Muscle layer of colon (tissue), 2 donors: ENCODE results near the gene BCR.

Source experiments
- H3K27ac ChIP-seq: one replicate; pipeline ENCODE4 v1.7.0; 2013; ENCODE audit warnings: low read depth, mild to moderate bottlenecking, low read length, moderate library complexity
- H3K27me3 ChIP-seq, 2 donors: one replicate each; pipeline ENCODE4 v1.7.0; 2013; ENCODE audit warnings: low read length in 2 of 2, mild to moderate bottlenecking in 2 of 2; ENCODE audit not compliant: insufficient read depth in 2 of 2, control insufficient read depth in 1 of 2
- H3K36me3 ChIP-seq: one replicate; pipeline ENCODE4 v1.7.0; 2013; ENCODE audit warnings: mild to moderate bottlenecking, low read length; ENCODE audit not compliant: insufficient read depth
- H3K4me1 ChIP-seq: one replicate; pipeline ENCODE4 v1.7.0; 2013; ENCODE audit warnings: mild to moderate bottlenecking, low read length; ENCODE audit not compliant: insufficient read depth
- H3K4me3 ChIP-seq, 2 donors: one replicate each; pipeline ENCODE4 v1.7.0; 2013; ENCODE audit warnings: low read length in 2 of 2, low read depth in 1 of 2, mild to moderate bottlenecking in 1 of 2, moderate library complexity in 1 of 2
- H3K9ac ChIP-seq: one replicate; pipeline ENCODE4 v1.7.0; 2013; ENCODE audit warnings: low read length
- H3K9me3 ChIP-seq: one replicate; pipeline ENCODE4 v1.7.0; 2013; ENCODE audit warnings: mild to moderate bottlenecking, low read length
- donor health status: abdominal sarcoma.
- donor health status: Adenocarcinoma of cecum.

Gene BCR

DNA sequence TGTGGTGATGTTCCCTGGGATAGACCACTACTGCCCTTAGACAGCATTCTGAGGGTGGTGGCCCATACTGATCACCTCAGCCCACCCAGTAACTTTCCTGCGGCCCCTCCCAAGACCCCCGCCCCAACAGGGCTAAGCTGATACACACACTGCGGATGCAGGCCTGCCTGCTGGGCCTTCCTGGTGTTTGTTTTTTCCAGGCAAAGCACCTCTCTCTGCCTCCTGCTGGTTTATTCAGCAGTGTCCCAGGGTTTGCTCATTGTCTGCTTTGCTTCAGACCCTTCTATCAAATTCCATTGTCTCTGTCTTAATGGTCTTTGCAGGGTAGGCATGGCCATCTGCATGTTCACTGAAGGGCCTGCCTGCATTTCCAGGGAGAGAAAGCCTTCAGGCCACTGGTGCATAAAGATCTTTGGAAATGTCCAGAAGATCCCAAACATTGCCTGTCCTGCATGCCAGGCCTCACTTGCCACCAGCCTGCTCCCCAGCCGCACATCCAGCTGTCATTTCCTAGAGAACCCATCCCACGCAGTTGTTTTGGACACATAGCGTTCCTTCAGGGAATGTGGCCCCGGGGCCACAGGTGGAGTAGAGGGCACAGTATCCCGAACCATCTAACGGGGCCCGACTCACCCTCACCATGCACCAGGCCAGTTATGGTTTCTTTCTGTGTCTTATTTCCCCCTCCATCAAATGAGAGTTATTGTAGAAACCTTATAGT lies 50.2 kb downstream of the BCR start:
- Histone ChIP-seq H3K27ac (no peak overlapping the region), H3K9ac (no peak overlapping the region), H3K36me3 (no peaks in the 10 kb centered on the region), H3K4me1 (peaks cover 20% of the 10 kb centered on the region), H3K4me3 (no peak overlapping the region), H3K27me3 (no peaks in the 10 kb centered on the region), H3K9me3 (peaks cover 7% of the 10 kb centered on the region)

DNA sequence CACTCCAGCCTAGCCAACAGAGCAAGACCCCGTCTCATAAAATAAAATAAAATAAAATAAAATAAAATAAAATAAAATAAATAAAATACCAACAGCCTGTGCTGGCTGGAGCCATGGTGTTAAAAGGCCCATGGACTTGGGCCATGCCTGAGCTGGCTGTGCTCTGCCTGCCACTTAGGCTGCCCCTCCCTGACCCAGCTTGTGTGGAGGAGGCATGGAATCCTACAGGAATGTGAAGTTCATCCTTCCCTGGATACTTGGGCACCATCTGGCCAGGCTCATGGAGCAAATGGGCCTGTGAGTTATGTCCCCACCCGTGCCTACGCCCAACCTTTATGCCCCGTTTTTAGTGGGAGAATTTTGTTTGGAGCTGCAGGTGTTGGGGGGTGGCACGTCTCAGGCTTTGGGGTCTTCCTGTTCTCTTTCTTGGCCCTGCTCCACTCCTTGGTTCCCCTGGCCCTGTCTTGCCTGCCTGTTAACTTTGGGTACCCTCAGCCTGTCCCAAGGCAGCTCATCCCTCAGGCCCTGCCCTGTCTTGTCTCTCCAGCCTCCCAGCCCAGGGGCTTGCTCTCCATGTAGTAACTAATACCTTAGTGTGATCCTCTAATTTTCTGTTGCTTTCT lies 51.3 kb downstream of the BCR start:
- H3K4me3 ChIP-seq = no peak overlapping the region
- no peak overlapping the region for H3K27ac ChIP-seq
- H3K4me1 ChIP-seq = peaks cover 13% of the 10 kb centered on the region
- H3K9ac ChIP-seq = no peak overlapping the region
- H3K36me3 ChIP-seq = no peaks in the 10 kb centered on the region
- peaks cover 7% of the 10 kb centered on the region for H3K9me3 ChIP-seq
- no peaks in the 10 kb centered on the region for H3K27me3 ChIP-seq

DNA sequence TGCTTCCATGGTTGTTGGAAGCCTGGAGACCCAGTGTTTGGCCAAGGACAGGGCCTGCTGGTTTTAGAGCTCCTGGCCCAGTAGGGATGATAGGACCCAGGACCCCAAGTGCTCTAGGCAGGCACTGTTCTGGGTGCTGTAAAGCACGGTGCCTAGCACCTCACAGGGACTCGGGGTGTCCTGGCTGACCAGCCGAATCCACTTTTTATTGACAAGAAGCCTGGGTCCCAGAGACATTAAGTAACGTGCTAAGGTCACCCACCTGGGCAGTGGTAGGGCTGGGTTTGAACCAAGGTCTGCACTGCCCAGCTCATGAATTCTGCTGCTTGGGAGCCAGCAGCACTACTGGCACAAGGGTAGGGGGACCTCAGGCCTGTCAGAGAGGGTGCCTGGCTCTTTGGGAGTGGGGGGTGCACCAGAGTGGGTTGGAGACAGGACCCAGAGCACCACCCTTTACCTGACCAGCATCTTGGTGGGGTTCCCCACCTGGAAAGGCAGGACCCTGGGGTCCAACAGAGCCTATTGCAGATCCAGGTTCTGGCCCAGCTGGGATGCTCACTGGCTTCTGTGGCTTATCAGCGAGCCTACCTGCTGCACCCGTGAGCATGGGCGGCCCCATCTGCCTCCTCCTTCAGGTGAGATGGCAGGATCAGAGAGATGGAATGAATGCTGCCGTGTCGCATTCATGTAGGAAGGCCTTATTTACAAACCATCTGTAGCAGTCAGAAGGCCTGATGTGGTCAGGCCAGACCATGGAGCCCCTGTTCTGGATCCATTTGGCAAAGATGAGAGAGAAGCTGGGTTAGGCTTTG lies 52.0 kb downstream of the BCR start:
- Histone ChIP-seq H3K36me3 (no peaks in the 10 kb centered on the region), H3K27me3 (no peaks in the 10 kb centered on the region), H3K9ac (no peak overlapping the region), H3K4me1 (peaks cover 13% of the 10 kb centered on the region), H3K27ac (no peak overlapping the region), H3K9me3 (peaks cover 7% of the 10 kb centered on the region), H3K4me3 (no peak overlapping the region)

DNA sequence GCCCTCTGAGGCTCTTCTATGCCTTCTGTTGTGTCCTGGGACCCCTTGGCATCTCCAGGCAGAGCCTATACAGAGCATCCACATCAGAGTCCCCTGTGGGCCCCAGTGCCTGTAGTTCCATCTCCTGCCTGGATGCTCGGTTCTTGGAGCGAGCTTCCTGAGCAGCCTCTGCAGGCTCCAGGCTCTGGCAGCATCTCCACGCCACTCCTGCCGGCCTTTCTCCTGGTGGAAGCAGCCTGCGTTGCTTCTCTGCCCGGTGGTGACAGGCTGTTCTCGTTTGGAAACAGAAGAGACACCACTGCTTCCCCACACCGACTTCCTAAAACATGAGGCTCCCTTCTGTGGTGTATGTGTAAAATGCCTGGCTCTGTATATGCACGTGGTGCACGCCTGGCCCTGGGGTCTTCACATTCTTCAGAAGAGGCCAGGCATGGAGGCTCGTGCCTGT lies 52.8 kb downstream of the BCR start:
- Histone ChIP-seq H3K9me3 (peaks cover 7% of the 10 kb centered on the region), H3K36me3 (no peaks in the 10 kb centered on the region), H3K27ac (no peak overlapping the region), H3K4me1 (peaks cover 20% of the 10 kb centered on the region), H3K27me3 (no peaks in the 10 kb centered on the region), H3K9ac (no peak overlapping the region), H3K4me3 (no peak overlapping the region)

DNA sequence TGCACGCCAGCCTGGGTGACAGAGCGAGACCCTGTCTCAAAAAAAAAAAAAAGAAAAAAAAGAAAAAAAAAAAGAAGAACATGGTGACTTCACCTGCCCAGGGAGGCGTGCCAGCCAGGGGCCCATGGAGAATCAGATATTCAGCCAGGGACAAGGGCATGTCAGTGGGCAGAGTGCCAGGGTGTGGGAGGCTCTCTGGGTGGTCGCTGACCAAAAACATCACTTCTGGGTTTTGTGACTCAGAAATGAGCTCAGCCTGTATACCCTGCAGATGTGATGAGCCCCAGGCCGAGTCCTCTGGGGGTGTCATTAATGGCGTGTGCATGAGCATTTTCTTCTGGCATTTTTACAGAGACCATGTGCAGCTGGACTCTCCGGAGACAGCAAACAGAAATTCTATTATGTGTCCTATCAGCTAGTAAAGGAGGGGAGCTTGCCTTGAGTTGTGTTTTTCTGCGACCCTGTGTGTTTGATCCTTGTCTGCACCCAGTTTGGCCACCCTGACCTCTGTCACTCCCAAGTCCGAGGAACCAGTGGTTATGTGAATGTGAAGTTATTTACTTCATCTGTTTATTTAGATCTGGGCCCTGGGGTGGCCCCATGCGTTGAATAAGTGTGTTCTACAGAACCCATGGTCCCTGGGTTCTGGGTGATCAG lies 53.6 kb downstream of the BCR start:
- H3K9me3 ChIP-seq = peaks cover 2% of the 10 kb centered on the region
- H3K9ac ChIP-seq = no peak overlapping the region
- no peak overlapping the region for H3K27ac ChIP-seq
- peaks cover 20% of the 10 kb centered on the region for H3K4me1 ChIP-seq
- no peaks in the 10 kb centered on the region for H3K36me3 ChIP-seq
- no peak overlapping the region for H3K4me3 ChIP-seq
- no peaks in the 10 kb centered on the region for H3K27me3 ChIP-seq

DNA sequence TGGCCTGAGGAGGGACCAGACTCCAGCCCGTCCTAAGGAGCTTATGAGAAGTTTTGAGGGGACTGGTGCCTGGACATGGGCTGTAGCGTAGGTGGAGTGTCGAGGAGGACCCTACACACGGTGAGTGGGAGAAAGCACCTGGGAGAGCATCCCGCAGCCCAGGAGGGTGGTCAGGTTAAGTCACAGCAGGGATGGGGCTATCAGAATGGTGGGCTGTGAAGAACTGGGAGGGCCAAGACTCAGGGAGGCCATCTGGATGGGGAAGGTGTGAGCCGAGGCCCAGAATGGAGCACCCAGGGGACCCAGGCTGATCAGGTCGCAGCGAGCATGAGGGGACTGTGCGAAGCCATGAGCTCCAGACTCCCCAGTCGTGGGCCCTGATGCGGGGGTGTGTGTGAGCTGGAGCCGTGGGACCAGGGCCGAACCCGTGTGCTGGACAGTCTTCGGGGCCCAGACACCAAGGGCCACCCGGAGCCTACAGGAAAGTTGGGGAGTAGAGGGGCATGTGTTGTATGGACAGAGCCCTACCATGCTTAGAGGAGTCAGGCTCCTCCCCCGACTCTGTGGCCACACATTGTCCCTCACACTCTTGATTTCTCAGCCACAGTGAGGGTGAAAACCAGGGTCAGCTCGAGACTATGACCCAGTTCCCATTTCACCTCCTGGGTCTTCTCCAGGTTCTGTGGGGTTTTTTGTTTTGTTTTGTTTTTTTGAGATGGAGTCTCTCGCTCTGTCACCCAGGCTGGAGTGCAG lies 54.3 kb downstream of the BCR start:
- no peak overlapping the region for H3K4me3 ChIP-seq
- no peaks in the 10 kb centered on the region for H3K27me3 ChIP-seq
- H3K27ac ChIP-seq = no peak overlapping the region
- peaks cover 20% of the 10 kb centered on the region for H3K4me1 ChIP-seq
- H3K9me3 ChIP-seq = no peaks in the 10 kb centered on the region
- H3K36me3 ChIP-seq = no peaks in the 10 kb centered on the region
- no peak overlapping the region for H3K9ac ChIP-seq

DNA sequence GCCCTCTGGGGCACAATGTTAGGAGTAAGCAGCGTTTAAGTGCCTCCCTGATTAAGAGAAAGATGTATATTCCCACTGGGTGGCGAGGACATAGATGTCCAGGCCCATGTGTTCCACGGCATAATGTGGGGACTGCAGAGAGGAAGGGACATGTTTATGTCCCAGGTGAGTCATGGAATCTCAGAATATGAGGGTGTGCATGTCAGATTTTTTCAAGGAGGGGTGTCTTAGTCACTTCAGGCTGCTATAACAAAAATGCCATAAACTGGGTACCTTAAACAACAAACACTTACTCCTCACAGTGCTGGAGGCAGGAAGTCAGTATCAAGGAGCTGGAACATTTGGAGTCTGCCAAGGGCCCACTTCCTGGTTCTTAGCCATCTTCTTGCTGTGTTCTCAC lies 55.1 kb downstream of the BCR start:
- peaks cover 20% of the 10 kb centered on the region for H3K4me1 ChIP-seq
- H3K9ac ChIP-seq = no peak overlapping the region
- H3K9me3 ChIP-seq = no peaks in the 10 kb centered on the region
- no peaks in the 10 kb centered on the region for H3K36me3 ChIP-seq
- no peak overlapping the region for H3K27ac ChIP-seq
- H3K4me3 ChIP-seq = no peak overlapping the region
- H3K27me3 ChIP-seq = no peaks in the 10 kb centered on the region

DNA sequence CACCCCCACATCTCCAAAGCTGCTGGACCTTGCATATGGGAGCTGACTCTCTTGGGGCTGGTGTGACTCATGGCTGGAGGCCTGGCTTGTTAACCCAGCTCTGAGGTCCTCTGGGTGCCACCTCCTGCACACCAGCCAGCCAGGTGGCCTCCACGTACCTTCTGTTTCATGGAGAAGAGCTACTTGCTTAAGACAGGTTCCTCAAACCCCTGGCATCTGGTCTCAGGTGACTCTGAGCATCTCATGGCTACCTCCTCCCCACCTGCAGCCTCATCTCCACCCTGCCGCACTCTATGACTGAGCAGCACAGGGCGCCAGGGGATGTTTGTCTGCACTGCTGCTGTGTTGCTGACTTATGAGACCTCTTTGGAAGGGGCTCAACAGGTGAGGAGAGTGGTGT lies 55.7 kb downstream of the BCR start:
- Histone ChIP-seq H3K36me3 (no peaks in the 10 kb centered on the region), H3K9ac (no peak overlapping the region), H3K27ac (no peak overlapping the region), H3K4me1 (peaks cover 20% of the 10 kb centered on the region), H3K27me3 (no peaks in the 10 kb centered on the region), H3K4me3 (no peak overlapping the region), H3K9me3 (no peaks in the 10 kb centered on the region)

DNA sequence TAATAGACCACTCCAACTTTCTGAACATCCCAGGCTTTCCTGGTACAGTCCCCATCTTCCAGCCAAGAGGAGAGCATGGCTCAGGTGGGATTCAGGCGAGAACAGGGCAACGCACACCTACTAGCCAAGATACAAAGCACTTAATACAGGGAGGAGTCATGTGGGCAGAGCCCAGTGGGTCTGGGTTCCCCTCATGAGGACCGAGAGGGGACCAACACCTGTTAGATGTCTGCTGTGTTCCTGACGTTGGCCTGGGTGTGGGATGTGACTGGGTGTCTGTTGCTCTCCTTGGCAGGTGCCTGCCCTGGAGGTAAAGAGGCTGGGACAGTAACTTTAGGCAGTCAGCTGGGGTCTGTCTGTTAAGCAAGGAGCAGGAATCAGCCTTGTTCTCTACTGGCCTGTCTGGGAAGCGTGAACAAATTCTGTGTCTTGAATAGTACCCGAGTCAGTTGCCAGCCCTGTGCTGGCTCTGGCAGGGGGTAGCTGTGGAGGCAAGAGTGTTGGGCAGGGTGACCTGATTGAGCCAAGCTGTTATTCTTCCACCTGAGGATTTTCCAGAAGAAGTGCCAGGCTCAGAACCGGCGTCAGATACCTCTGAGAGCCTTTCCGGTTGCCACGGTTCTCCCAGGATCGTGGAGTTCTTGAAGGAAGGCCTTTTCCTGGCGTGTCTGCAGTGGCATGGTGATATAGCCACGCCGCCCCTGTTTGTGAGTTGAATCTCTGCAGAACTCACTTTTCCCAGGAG lies 56.3 kb downstream of the BCR start:
- Histone ChIP-seq H3K27ac (no peak overlapping the region), H3K4me3 (no peak overlapping the region), H3K9me3 (no peaks in the 10 kb centered on the region), H3K27me3 (no peaks in the 10 kb centered on the region), H3K9ac (no peak overlapping the region), H3K36me3 (no peaks in the 10 kb centered on the region), H3K4me1 (peaks cover 20% of the 10 kb centered on the region)

DNA sequence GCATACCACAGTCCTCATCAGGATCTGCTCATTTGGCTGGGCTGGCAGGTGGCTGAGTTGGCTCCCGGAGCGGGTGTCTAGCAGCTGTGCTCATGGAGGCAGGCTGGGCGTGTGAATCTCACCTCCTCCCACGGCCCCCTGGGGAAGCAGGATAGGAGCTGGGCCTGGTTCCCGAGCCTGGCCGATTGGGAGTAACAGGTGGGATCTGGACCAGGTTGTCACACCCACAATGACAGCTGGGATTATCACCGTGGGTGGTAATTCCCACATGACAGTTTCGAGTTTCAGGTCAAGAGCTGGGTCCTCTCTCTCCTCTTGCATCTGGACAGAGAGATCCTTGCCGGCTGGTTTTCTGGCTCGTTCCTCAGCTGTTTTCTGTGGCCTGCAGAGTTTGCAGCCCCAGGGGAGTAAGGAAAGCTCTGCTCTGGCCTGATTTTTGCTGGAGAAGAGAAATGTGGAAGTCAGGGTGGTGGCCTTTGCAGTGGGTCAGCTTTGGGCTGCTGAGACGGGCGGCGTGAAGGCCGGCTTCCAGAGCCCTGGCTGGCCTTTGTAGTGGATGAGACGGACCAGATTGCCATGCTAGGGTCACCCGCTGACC lies 57.0 kb downstream of the BCR start:
- H3K27ac ChIP-seq = no peak overlapping the region
- no peaks in the 10 kb centered on the region for H3K36me3 ChIP-seq
- no peak overlapping the region for H3K4me3 ChIP-seq
- peaks cover 20% of the 10 kb centered on the region for H3K4me1 ChIP-seq
- no peaks in the 10 kb centered on the region for H3K9me3 ChIP-seq
- H3K9ac ChIP-seq = no peak overlapping the region
- H3K27me3 ChIP-seq = no peaks in the 10 kb centered on the region
